K562 (cell line): ENCODE results near the gene PCSK5. TPM values are rescaled to one million over a fixed set of nuclear protein-coding genes. Genes with fewer than 3 reads are reported as not detected.

ENCODE experiments used
- ATAC-seq: fragments of 200-7000 bp; cut with Tn5 transposase; 3 replicates; pipeline ENCODE4 v1.9.1; 2020; ENCODE audit warnings: moderate library complexity
- BruUV-seq: library from RNA; stranded (reverse); fragments of 400-500 nt; replicated peaks from 2 replicates; lab custom pipeline; 2021; lab: Mats Ljungman, UMichigan
- CTCF ChIA-PET: fragments of 300-600 bp; formaldehyde crosslinking; extraction: SDS; loops from one replicate; lab custom pipeline; 2021; ENCODE audit warnings: low intra/inter-chr PET ratio; lab: Yijun Ruan, JAX
- POLR2A ChIA-PET: fragments of 300-600, 350-650 bp; sonication (Branson Sonifier 250); formaldehyde crosslinking; extraction: SDS; loops from one replicate; lab custom pipeline; 2021; ENCODE audit warnings: antibody characterized with exemption, inconsistent platforms; lab: Yijun Ruan, JAX
- DNase-seq, 4 experiments: peaks; one replicate each; pipeline versions ENCODE4 v3.0.0 to v3.0.0-alpha.2; 2011 to 2018; ENCODE audit warnings: low spot score in 3 of 4, mixed read lengths in 3 of 4; ENCODE audit errors: extremely low read depth in 1 of 4
- FAIRE-seq: peaks from 2 replicates; lab custom pipeline; 2011; peaks lifted over from hg19 to GRCh38; lab: Jason Lieb, UNC
- H2AFZ ChIP-seq: 2 replicates; pipeline ENCODE4 v1.6.0; 2011; ENCODE audit warnings: low read depth, low read length, control low read depth, inconsistent platforms
- H3K27ac ChIP-seq: fragments of 200-600 bp; 3 replicates; pipeline ENCODE4 v1.8.0; 2011; ENCODE audit warnings: low read depth, mild to moderate bottlenecking, control low read depth, inconsistent platforms, low read length, moderate library complexity, mixed read lengths; ENCODE audit errors: extremely low read depth
- H3K27me3 ChIP-seq, 2 experiments: fragments of 300-600 bp in 1 of 2; 2 replicates in 1 of 2; 3 replicates in 1 of 2; pipeline versions ENCODE4 v1.6.0 to v1.8.0; 2011; ENCODE audit warnings: inconsistent platforms in 2 of 2, low read length in 2 of 2, mild to moderate bottlenecking in 1 of 2, mixed read lengths in 1 of 2, moderate library complexity in 1 of 2; ENCODE audit not compliant: control insufficient read depth in 2 of 2, insufficient read depth in 2 of 2
- H3K36me3 ChIP-seq: fragments of 300-600 bp; 3 replicates; pipeline ENCODE4 v1.8.0; 2011; ENCODE audit warnings: mild to moderate bottlenecking, low read length, inconsistent platforms; ENCODE audit not compliant: control insufficient read depth, insufficient read depth
- H3K4me1 ChIP-seq, 2 experiments: fragments of 200-600 bp in 1 of 2; replicated peaks in 1 of 2; 2 replicates in 1 of 2; 3 replicates in 1 of 2; pipeline versions ENCODE4 v1.5.1 to v1.8.0; 2011; ENCODE audit warnings: inconsistent platforms in 2 of 2, low read length in 2 of 2, mild to moderate bottlenecking in 1 of 2, mixed read lengths in 1 of 2, moderate library complexity in 1 of 2; ENCODE audit not compliant: control insufficient read depth in 2 of 2, insufficient read depth in 2 of 2
- H3K4me2 ChIP-seq: 2 replicates; pipeline ENCODE4 v1.6.1; 2011; ENCODE audit warnings: low read length, control low read depth, inconsistent platforms, mixed read lengths; ENCODE audit not compliant: insufficient read depth
- H3K4me3 ChIP-seq: fragments of 200-600 bp; sonication (generic), shearing (Covaris generic); 2 replicates; pipeline ENCODE4 v1.5.1; 2016; ENCODE audit warnings: control low read depth, inconsistent platforms
- H3K79me2 ChIP-seq: fragments of 200-600 bp; 3 replicates; pipeline ENCODE4 v1.8.0; 2011; ENCODE audit warnings: low read length, inconsistent platforms; ENCODE audit not compliant: control insufficient read depth, insufficient read depth
- H3K9ac ChIP-seq, 2 experiments: 2 replicates each; pipeline versions ENCODE4 v1.6.0 to v1.6.1; 2011; ENCODE audit warnings: low read depth in 2 of 2, low read length in 2 of 2, control low read depth in 1 of 2, inconsistent platforms in 1 of 2, mild to moderate bottlenecking in 1 of 2, mixed read lengths in 1 of 2; ENCODE audit not compliant: insufficient read depth in 1 of 2
- H3K9me1 ChIP-seq: one replicate; pipeline ENCODE4 v1.6.0; 2011; ENCODE audit warnings: inconsistent platforms, mild to moderate bottlenecking, low read length, moderate library complexity; ENCODE audit not compliant: control insufficient read depth, insufficient read depth
- H3K9me3 ChIP-seq: replicated peaks from 2 replicates; pipeline ENCODE4 v1.5.1; 2011; ENCODE audit warnings: low read depth, low read length, inconsistent platforms; ENCODE audit not compliant: control insufficient read depth, insufficient read depth
- H4K20me1 ChIP-seq: replicated peaks from 2 replicates; pipeline ENCODE4 v1.6.1; 2011; ENCODE audit warnings: low read length, inconsistent platforms, mixed read lengths; ENCODE audit not compliant: control insufficient read depth, insufficient read depth
- AFF4 ChIP-seq: sonication (generic); formaldehyde crosslinking; IDR thresholded peaks from 2 replicates; pipeline ENCODE4 v1.8.0; 2023; ENCODE audit warnings: mild to moderate bottlenecking, missing genetic modification reagents
- CAMTA2 ChIP-seq: fragments of 250-450 bp; sonication (Bioruptor Pico); conservative IDR thresholded peaks from 2 replicates; pipeline ENCODE4 v1.5.1; 2022
- CCNT2 ChIP-seq: IDR thresholded peaks from 2 replicates; pipeline ENCODE4 v1.6.1; 2011; ENCODE audit warnings: borderline replicate concordance, low read depth, mild to moderate bottlenecking, moderate library complexity, mixed read lengths, low read length; ENCODE audit not compliant: insufficient read length; ENCODE audit errors: extremely low read depth
- CEBPB ChIP-seq: fragments of 450-650 bp; IDR thresholded peaks from 2 replicates; pipeline ENCODE4 v1.6.1; 2016; ENCODE audit warnings: missing genetic modification characterization, missing compliant biosample characterization
- CLOCK ChIP-seq: fragments of 250-450 bp; sonication (Bioruptor Pico); IDR thresholded peaks from 2 replicates; pipeline ENCODE4 v1.4.0; 2020; ENCODE audit warnings: mild to moderate bottlenecking, moderate library complexity, borderline replicate concordance
- ELF1 ChIP-seq: fragments of 200-800 bp; sonication (Bioruptor generic); IDR thresholded peaks from 2 replicates; pipeline ENCODE4 v1.6.1; 2016; ENCODE audit warnings: missing genetic modification characterization, missing compliant biosample characterization
- IFI16 ChIP-seq: fragments of 250-450 bp; sonication (Bioruptor Pico); IDR thresholded peaks from 2 replicates; pipeline ENCODE4 v2.1.2; 2022; ENCODE audit warnings: mild to moderate bottlenecking, inconsistent platforms
- KHSRP ChIP-seq: fragments of 450-650 bp; IDR thresholded peaks from 2 replicates; pipeline ENCODE4 v1.6.1; 2017
- NCOR1 ChIP-seq: fragments of 450-650 bp; IDR thresholded peaks from 2 replicates; pipeline ENCODE4 v1.6.1; 2016; ENCODE audit warnings: mild to moderate bottlenecking, moderate library complexity
- PML ChIP-seq: IDR thresholded peaks from 2 replicates; pipeline ENCODE4 v1.6.1; 2012; ENCODE audit warnings: low read length, inconsistent platforms
- RBBP5 ChIP-seq: fragments of 200-600 bp; sonication (generic); IDR thresholded peaks from 2 replicates; pipeline ENCODE4 v1.6.1; 2012; ENCODE audit warnings: borderline replicate concordance, mild to moderate bottlenecking, low read length, control low read depth, inconsistent platforms; ENCODE audit not compliant: insufficient read depth, poor library complexity, severe bottlenecking
- RBM22 ChIP-seq: fragments of 200-400 bp; formaldehyde crosslinking; IDR thresholded peaks from 2 replicates; pipeline ENCODE4 v1.6.1; 2018; ENCODE audit warnings: low read length, low read depth; ENCODE audit not compliant: poor library complexity, severe bottlenecking
- RBM25 ChIP-seq: fragments of 200-400 bp; formaldehyde crosslinking; IDR thresholded peaks from 2 replicates; pipeline ENCODE4 v1.6.1; 2018; ENCODE audit warnings: low read length, low read depth, moderate library complexity; ENCODE audit not compliant: severe bottlenecking
- ZNF445 ChIP-seq: fragments of 250-450 bp; sonication (Bioruptor Pico); IDR thresholded peaks from 2 replicates; pipeline ENCODE4 v1.4.0; 2020; ENCODE audit warnings: low read depth, mild to moderate bottlenecking, moderate library complexity
- ZNF75A ChIP-seq: fragments of 450-650 bp; formaldehyde crosslinking; IDR thresholded peaks from 2 replicates; pipeline ENCODE4 v1.4.0; 2020; ENCODE audit warnings: mild to moderate bottlenecking
- ZNF778 ChIP-seq: fragments of 450-650 bp; formaldehyde crosslinking; IDR thresholded peaks from 2 replicates; pipeline ENCODE4 v1.4.0; 2020; ENCODE audit warnings: mild to moderate bottlenecking, moderate library complexity
- WGBS: fragments of 100-300 bp; shearing (Covaris generic); methylation state at CpG from one replicate; pipeline ENCODE4 v1.1.6; 2016; ENCODE audit warnings: low coverage, mixed read lengths; ENCODE audit not compliant: insufficient coverage; ENCODE audit errors: missing lambda C conversion rate; 5-methylcytosine and 5-hydroxymethylcytosine counted together
- in situ Hi-C: fragments of 300-500 bp; cut with MboI; formaldehyde crosslinking; loops from 4 replicates; pipeline ENCODE4 v1.15.0; 2018; ENCODE audit warnings: inconsistent platforms, mixed read lengths
- intact Hi-C: fragments of 100-400 bp; cut with micrococcal nuclease; formaldehyde crosslinking; loops from 2 replicates; pipeline ENCODE4 v1.14.2; 2022
- polyA plus RNA-seq, 8 experiments: library from polyadenylated mRNA; depleted of rRNA in 4 of 8; stranded (reverse) in 5 of 8; unstranded in 3 of 8; fragments of >200 nt; fragmentation: Nextera tagmentation in 2 of 8; fragmentation: Illumina TruSeq in 1 of 8; extraction: Ambion mirVana in 2 of 8; extraction: Trizol in 1 of 8; gene quantifications; 2 replicates each; pipeline versions ENCODE4 v1.2.1 to v1.2.3, GENCODE V29; 2011 to 2014; ENCODE audit warnings: inconsistent platforms in 1 of 8, missing spikeins in 1 of 8
- total RNA-seq, 7 experiments: library from RNA; depleted of rRNA in 6 of 7; stranded (reverse); fragments of >200 nt in 6 of 7; fragmentation: Illumina TruSeq in 2 of 7; extraction: Trizol in 2 of 7; gene quantifications; 2 replicates each; pipeline versions ENCODE4 v1.2.1 to v1.2.3, GENCODE V29; 2011 to 2021; ENCODE audit warnings: low replicate concordance in 1 of 7

Gene PCSK5
- total and polyA plus RNA-seq, 9 of the 15 experiments (the other 6 are each of a cell fraction or from before 2014, with no cell fraction given) = not detected

GRCh38 chr9:76092572-76092971 lies 202.1 kb downstream of the PCSK5 start (continued):
- no peak for TF ChIP-seq CEBPB (tag)
- no peak for TF ChIP-seq CAMTA2 (CRISPR knock-in tag)
- TF ChIP-seq ELF1 (tag) = no peak
- no peak for TF ChIP-seq ZNF445 (CRISPR knock-in tag)
- TF ChIP-seq NCOR1 = no peak
- no peak for TF ChIP-seq CLOCK (CRISPR knock-in tag)
- TF ChIP-seq, all 486 proteins: peak for 0

GRCh38 chr9:76095585-76095984 lies 205.1 kb downstream of the PCSK5 start:
- Histone ChIP-seq H3K4me1 (no peaks in the 10 kb centered on the region), H3K27ac (no peak overlapping the region), H3K9me1 (no peaks in the 10 kb centered on the region), H3K9me3 (no peaks in the 10 kb centered on the region), H3K4me2 (no peak overlapping the region), H3K4me3 (no peak overlapping the region), H3K79me2 (no peaks in the 10 kb centered on the region), H3K27me3 (no peaks in the 10 kb centered on the region; a peak in 1 of 5 replicates), H4K20me1 (no peaks in the 10 kb centered on the region), H3K36me3 (no peaks in the 10 kb centered on the region), H3K9ac (no peak overlapping the region), H2AFZ (no peak overlapping the region)
- POLR2A ChIA-PET = no interaction called here
- CTCF ChIA-PET = no interaction called here
- ATAC-seq = no peak
- BruUV-seq = no TSS peak
- in situ Hi-C loops (no loop called here), intact Hi-C loops (loop anchor here (10.0 kb wide), 1 partner anchor 61 kb away; no protein-coding TSS in a partner anchor)
- DNase-seq = no peak
- no peak for FAIRE-seq
- no peak for TF ChIP-seq RBM25
- no peak for TF ChIP-seq IFI16 (CRISPR knock-in tag)
- no peak for TF ChIP-seq RBM22
- TF ChIP-seq CCNT2 = no peak
- no peak for TF ChIP-seq ZNF778 (CRISPR knock-in tag)
- TF ChIP-seq AFF4 (CRISPR knock-in tag) = no peak
- no peak for TF ChIP-seq ZNF75A
- no peak for TF ChIP-seq RBBP5
- TF ChIP-seq PML = no peak
- TF ChIP-seq KHSRP = no peak
- 0% methylated on average over 4 of the region's 4 CpGs for WGBS
